ENCODE results near the gene MIGA2. TPM values are rescaled to one million over a fixed set of nuclear protein-coding genes. Genes with fewer than 3 reads are reported as not detected.
A peak's percentile ranks its signal among the peaks of the same experiment; 100 is the strongest.

Gene MIGA2
- polyA plus RNA-seq, 2 of the 4 experiments (the other 2 are of a cell fraction) = 6.4 to 16.1 TPM

- DNase-seq (ENCODE audit: low read depth in 1 of 2, low spot score in 1 of 2) = no peak
- no peaks in the 10 kb centered on the region for H3K4me1 ChIP-seq
- ChIA-PET CTCF (interaction anchor here (1.1 to 3.6 kb wide), 7 partner anchors 9 to 530 kb away, joined by 3 to 14 read pairs (median 4); no protein-coding TSS in a partner anchor), POLR2A (interaction anchor here (1.7 kb wide), 1 partner anchor 16 kb away, joined by 7 read pairs; the partner anchor contains the start of genes CRAT and PTPA)
- no peak for TF ChIP-seq MAZ (IDR thresholded peaks at IDR 0.05; ENCODE audit: borderline replicate concordance, low read depth, low read length)
- TF ChIP-seq HOXB5 (CRISPR knock-in tag; IDR thresholded peaks at IDR 0.05) = no peak
- no peak for TF ChIP-seq FOSB (CRISPR knock-in tag; IDR thresholded peaks at IDR 0.05)
- no peak for TF ChIP-seq ZSCAN20 (CRISPR knock-in tag; IDR thresholded peaks at IDR 0.05)
- no peak for TF ChIP-seq GATA3 (IDR thresholded peaks at IDR 0.05; ENCODE audit: borderline replicate concordance)
- TF ChIP-seq HES2 (IDR thresholded peaks at IDR 0.05) = no peak
- no peak for TF ChIP-seq CHD4 (IDR thresholded peaks at IDR 0.05; ENCODE audit: borderline replicate concordance)
- no peak for TF ChIP-seq SMC3 (IDR thresholded peaks at IDR 0.05)
- TF ChIP-seq KDM1A (IDR thresholded peaks at IDR 0.05; ENCODE audit: low read depth) = no peak
- no peak for TF ChIP-seq NPAS2 (CRISPR knock-in tag; IDR thresholded peaks at IDR 0.05; ENCODE audit: borderline replicate concordance)
- no peak for TF ChIP-seq PBX3 (IDR thresholded peaks at IDR 0.05)
- no peak for TF ChIP-seq E2F6 (IDR thresholded peaks at IDR 0.05; ENCODE audit: borderline replicate concordance, low read depth)
- no peak for TF ChIP-seq MAFK (IDR thresholded peaks at IDR 0.05; ENCODE audit: partially characterized antibody)
- no peak for TF ChIP-seq RARB (CRISPR knock-in tag; IDR thresholded peaks at IDR 0.05)
- TF ChIP-seq ATOH8 (CRISPR knock-in tag; IDR thresholded peaks at IDR 0.05; ENCODE audit: low read depth) = no peak
- no peak for TF ChIP-seq CEBPB (IDR thresholded peaks at IDR 0.05)
- TF ChIP-seq USF2 (IDR thresholded peaks at IDR 0.05) = no peak
- no peak for TF ChIP-seq MYC (IDR thresholded peaks at IDR 0.05; ENCODE audit: borderline replicate concordance, low read length)
- H3K9me3 ChIP-seq = no peaks in the 10 kb centered on the region
- ATAC-seq = no peak; a peak in 2 of 6 replicates
- no peak overlapping the region for H3K27ac ChIP-seq
- no peak overlapping the region for H3K4me2 ChIP-seq
- H3K4me3 ChIP-seq = no peak overlapping the region
- WGBS (ENCODE audit: missing lambda C conversion rate) = 91% methylated on average over 12 of the region's 13 CpGs
- FAIRE-seq = no peak
These were observed 58.2 kb downstream of the MIGA2 start for GRCh38 chr9:129094387-129095169.

- ATAC-seq = 0 out of 6 replicates have a peak, but pooled peaks of 1 of the 2 experiments have one; percentile 6
- no peak for FAIRE-seq
- 91% methylated on average over 13 of the region's 21 CpGs for WGBS (ENCODE audit: missing lambda C conversion rate)
- Histone ChIP-seq H3K9me3 (no peaks in the 10 kb centered on the region), H3K4me3 (no peak overlapping the region), H3K4me1 (no peaks in the 10 kb centered on the region), H3K4me2 (no peak overlapping the region), H3K27ac (no peak overlapping the region)
- DNase-seq (ENCODE audit: low read depth in 1 of 2, low spot score in 1 of 2) = no peak
- ChIA-PET CTCF (interaction anchor here (0.8 to 2.4 kb wide), 7 partner anchors 12 to 529 kb away, joined by 3 to 9 read pairs (median 4); no protein-coding TSS in a partner anchor), POLR2A (interaction anchor here (1.7 kb wide), 1 partner anchor 15 kb away, joined by 7 read pairs; the partner anchor contains the start of genes CRAT and PTPA)
- no peak for TF ChIP-seq BCL3 (IDR thresholded peaks at IDR 0.05)
- TF ChIP-seq E2F6 (IDR thresholded peaks at IDR 0.05; ENCODE audit: borderline replicate concordance, low read depth) = no peak
- TF ChIP-seq MAFK (IDR thresholded peaks at IDR 0.05; ENCODE audit: partially characterized antibody) = no peak
- TF ChIP-seq ATOH8 (CRISPR knock-in tag; IDR thresholded peaks at IDR 0.05; ENCODE audit: low read depth) = no peak
- no peak for TF ChIP-seq BHLHE40 (IDR thresholded peaks at IDR 0.05; ENCODE audit: low read depth, low read length)
- no peak for TF ChIP-seq EHMT2 (IDR thresholded peaks at IDR 0.05; ENCODE audit: low read depth)
- TF ChIP-seq JUNB (IDR thresholded peaks at IDR 0.05) = no peak
- no peak for TF ChIP-seq USF2 (IDR thresholded peaks at IDR 0.05)
- no peak for TF ChIP-seq MYC (IDR thresholded peaks at IDR 0.05; ENCODE audit: borderline replicate concordance, low read length)
- TF ChIP-seq KDM5A (IDR thresholded peaks at IDR 0.05) = no peak
- TF ChIP-seq HOXB13 (CRISPR knock-in tag; IDR thresholded peaks at IDR 0.05; ENCODE audit: low read depth) = no peak
- no peak for TF ChIP-seq ZC3H11A (IDR thresholded peaks at IDR 0.05)
These were observed 58.8 kb downstream of the MIGA2 start for GRCh38 chr9:129095170-129095667.

All from A549 (cell line).